WTC11 (cell line): Measurements from ENCODE around the gene GNL1. TPM values are rescaled to one million over a fixed set of nuclear protein-coding genes. Genes with fewer than 3 reads are reported as not detected.
"Not testable (repeated sequence)": the region's sequence is repeated elsewhere in the genome, so short reads cannot be mapped to it uniquely, and the experiment has no call there.

Source experiments
- ATAC-seq: fragments of 200-7000 bp; cut with Tn5 transposase; 2 replicates; pipeline ENCODE4 v1.10.0; 2021; ENCODE audit warnings: mild to moderate bottlenecking, moderate library complexity
- CTCF ChIA-PET: fragments of 300-600 bp; sonication (Branson Sonifier 250); formaldehyde crosslinking; loops from one replicate; lab custom pipeline; 2021; ENCODE audit warnings: antibody characterized with exemption; lab: Charles Lee
- POLR2A ChIA-PET: fragments of 350-600 bp; sonication (Branson Sonifier 250); formaldehyde crosslinking; loops from one replicate; lab custom pipeline; 2021; ENCODE audit warnings: antibody characterized with exemption; lab: Charles Lee
- DNase-seq: peaks from one replicate; pipeline ENCODE4 v3.0.0; 2021; ENCODE audit warnings: low spot score
- H3K27ac Mint-ChIP-seq: 2 replicates; pipeline ENCODE4 v1.8.0; 2021; ENCODE audit warnings: mixed read lengths
- H3K27me3 Mint-ChIP-seq: 2 replicates; pipeline ENCODE4 v1.8.0; 2021; ENCODE audit warnings: low read depth, mild to moderate bottlenecking, moderate library complexity, mixed read lengths
- H3K36me3 Mint-ChIP-seq: 2 replicates; pipeline ENCODE4 v1.8.0; 2021; ENCODE audit warnings: mixed read lengths
- H3K4me1 Mint-ChIP-seq: 2 replicates; pipeline ENCODE4 v1.8.0; 2022; ENCODE audit warnings: mixed read lengths
- H3K4me3 Mint-ChIP-seq: 2 replicates; pipeline ENCODE4 v1.8.0; 2021; ENCODE audit warnings: mild to moderate bottlenecking, moderate library complexity, mixed read lengths
- H3K9me3 Mint-ChIP-seq: 2 replicates; pipeline ENCODE4 v1.8.0; 2021; ENCODE audit warnings: mixed read lengths
- HMGXB4 ChIP-seq: sonication (generic); formaldehyde crosslinking; IDR thresholded peaks from 2 replicates; pipeline ENCODE4 v1.8.1; 2023; ENCODE audit warnings: mild to moderate bottlenecking, moderate library complexity, missing genetic modification reagents
- IRF2 ChIP-seq: sonication (generic); formaldehyde crosslinking; IDR thresholded peaks from 2 replicates; pipeline ENCODE4 v1.8.0; 2022; ENCODE audit warnings: low read depth, missing genetic modification reagents, borderline replicate concordance
- NFYB ChIP-seq: sonication (generic); formaldehyde crosslinking; conservative IDR thresholded peaks from 2 replicates; pipeline ENCODE4 v1.8.0; 2022; ENCODE audit warnings: low read depth, missing genetic modification reagents
- NR3C1 ChIP-seq: sonication (generic); formaldehyde crosslinking; conservative IDR thresholded peaks from 2 replicates; pipeline ENCODE4 v1.8.1; 2023; ENCODE audit warnings: low read depth, mild to moderate bottlenecking, missing genetic modification reagents
- SOX15 ChIP-seq: fragments of 250-450 bp; sonication (Bioruptor Pico); IDR thresholded peaks from 2 replicates; pipeline ENCODE4 v1.9.0; 2021; ENCODE audit warnings: mild to moderate bottlenecking
- STAT6 ChIP-seq: sonication (generic); formaldehyde crosslinking; conservative IDR thresholded peaks from 2 replicates; pipeline ENCODE4 v1.8.1; 2023; ENCODE audit warnings: mild to moderate bottlenecking, low read depth, missing genetic modification reagents, moderate library complexity
- TP53 ChIP-seq: sonication (generic); formaldehyde crosslinking; IDR thresholded peaks from 2 replicates; pipeline ENCODE4 v1.8.1; 2023; ENCODE audit warnings: mild to moderate bottlenecking, missing genetic modification reagents
- ZSCAN18 ChIP-seq: fragments of 250-450 bp; sonication (Bioruptor Pico); IDR thresholded peaks from 2 replicates; pipeline ENCODE4 v2.1.2; 2022; ENCODE audit warnings: mild to moderate bottlenecking, moderate library complexity
- total RNA-seq: library from RNA; stranded (reverse); gene quantifications from 3 replicates; pipeline ENCODE4 v1.2.3, GENCODE V29; 2021

The GNL1 gene
- total RNA-seq, 1 experiment from 2014 or later: 85.7 TPM

- no peak for TF ChIP-seq ZSCAN18 (CRISPR knock-in tag)
Measured at GRCh38 chr6:30497714-30498113, 58.6 kb downstream of the GNL1 start (continued).

GRCh38 chr6:30497261-30497599, 59.1 kb downstream of the GNL1 start:
- H3K27ac Mint-ChIP-seq, H3K4me3 Mint-ChIP-seq, H3K27me3 Mint-ChIP-seq, DNase-seq, H3K9me3 Mint-ChIP-seq, H3K4me1 Mint-ChIP-seq, ATAC-seq, POLR2A ChIA-PET, CTCF ChIA-PET: not testable (repeated sequence)
- peaks cover 15% of the 10 kb centered on the region for H3K36me3 Mint-ChIP-seq

- peaks cover 1% of the 10 kb centered on the region; the same call in 1 of the 2 replicates for H3K4me1 Mint-ChIP-seq
- peaks cover 27% of the 10 kb centered on the region for H3K36me3 Mint-ChIP-seq
- H3K9me3 Mint-ChIP-seq: peaks cover 6% of the 10 kb centered on the region; the same call in 1 of the 2 replicates
- no peak for TF ChIP-seq STAT6
- TF ChIP-seq HMGXB4: no peak
- TF ChIP-seq NR3C1: no peak
- TF ChIP-seq TP53 (CRISPR knock-in tag): no peak
- no peak for TF ChIP-seq SOX15 (CRISPR knock-in tag)
- TF ChIP-seq NFYB: no peak
- TF ChIP-seq, all 79 proteins: peak for 0
- Mint-ChIP-seq H3K27me3 (peaks cover 5% of the 10 kb centered on the region), H3K4me3 (no peak overlapping the region), H3K27ac (no peak overlapping the region)
- ChIA-PET CTCF (interaction anchor here (0.6 kb wide), 1 partner anchor 183 kb away, joined by 3 read pairs; no protein-coding TSS in a partner anchor), POLR2A (no interaction called here)
- no peak for ATAC-seq
- DNase-seq: no peak
Measured at GRCh38 chr6:30495993-30496392, 60.3 kb downstream of the GNL1 start.

- H3K27me3 Mint-ChIP-seq, H3K9me3 Mint-ChIP-seq, POLR2A ChIA-PET, H3K4me3 Mint-ChIP-seq, H3K4me1 Mint-ChIP-seq, ATAC-seq, CTCF ChIA-PET, DNase-seq, H3K27ac Mint-ChIP-seq: not testable (repeated sequence)
- H3K36me3 Mint-ChIP-seq: peaks cover 37% of the 10 kb centered on the region
Measured at GRCh38 chr6:30495060-30495459, 61.2 kb downstream of the GNL1 start.

GRCh38 chr6:30494291-30494861, 61.9 kb downstream of the GNL1 start:
- H3K36me3 Mint-ChIP-seq: peaks cover 32% of the 10 kb centered on the region
- H3K4me3 Mint-ChIP-seq: no peak overlapping the region
- POLR2A ChIA-PET: interaction anchor here (0.6 kb wide), 3 partner anchors 28 to 250 kb away, joined by 3 to 5 read pairs (median 3); partner anchors contain the start of gene IER3
- H3K27me3 Mint-ChIP-seq: no peaks in the 10 kb centered on the region; the same call in 1 of the 2 replicates
- no peak for ATAC-seq
- no peak for DNase-seq
- no peak overlapping the region for H3K27ac Mint-ChIP-seq
- CTCF ChIA-PET: interaction anchor here (0.6 to 2.5 kb wide), 21 partner anchors 7 to 236 kb away, joined by 3 to 21 read pairs (median 5); partner anchors contain the start of genes ABCF1 and MRPS18B
- no peaks in the 10 kb centered on the region for H3K9me3 Mint-ChIP-seq
- H3K4me1 Mint-ChIP-seq: peaks cover 8% of the 10 kb centered on the region
- TF ChIP-seq IRF2 (CRISPR knock-in tag): no peak
